ENCODE data around the gene PIGQ.

The PIGQ gene

DNA sequence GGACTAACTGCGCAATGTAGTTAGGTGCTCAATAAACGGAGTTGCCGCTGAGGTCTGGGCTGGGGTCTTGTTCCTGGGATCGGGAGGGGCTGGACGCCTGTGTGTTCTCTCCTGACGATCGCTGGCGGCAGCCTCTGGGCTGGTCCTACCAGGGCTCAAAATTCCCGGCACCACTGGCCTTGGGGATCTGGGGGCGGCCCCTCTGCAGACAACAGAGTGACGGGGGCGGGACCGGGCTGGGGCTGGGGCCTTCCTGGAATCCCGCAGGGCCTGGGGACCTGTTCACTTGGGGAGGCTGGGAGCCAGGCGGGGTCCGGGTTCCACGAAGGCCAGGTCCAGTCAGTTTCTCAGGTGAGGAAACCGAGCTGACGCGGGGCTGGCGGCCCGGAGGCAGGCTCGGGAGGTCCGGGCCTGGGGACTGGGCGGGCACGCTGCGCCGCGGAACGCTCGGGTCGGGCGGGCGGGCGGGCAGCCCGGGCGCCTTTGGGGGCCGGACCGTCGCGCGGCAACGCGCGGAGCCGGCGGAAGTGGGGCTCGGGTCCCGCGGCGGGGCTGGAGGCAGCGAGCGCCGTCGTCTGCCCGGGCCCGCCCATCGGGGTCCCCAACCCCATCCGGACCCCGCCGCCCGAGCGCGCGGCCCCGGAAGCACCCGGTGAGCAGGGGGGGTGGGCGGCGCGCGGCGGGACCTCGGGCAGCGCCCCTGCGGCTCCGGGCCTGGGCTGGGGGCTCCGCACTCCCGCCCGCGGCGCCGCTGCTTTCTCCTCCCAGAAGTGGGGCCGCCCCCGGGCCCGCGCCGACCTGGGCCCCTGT lies at the start of gene PIGQ:
Gene PIGQ (plus strand): TSS at position 524 of the 810 bp plus-strand sequence. CDS start 4,107 bp downstream, outside the sequence.
- DNase-seq, result no peak

DNA sequence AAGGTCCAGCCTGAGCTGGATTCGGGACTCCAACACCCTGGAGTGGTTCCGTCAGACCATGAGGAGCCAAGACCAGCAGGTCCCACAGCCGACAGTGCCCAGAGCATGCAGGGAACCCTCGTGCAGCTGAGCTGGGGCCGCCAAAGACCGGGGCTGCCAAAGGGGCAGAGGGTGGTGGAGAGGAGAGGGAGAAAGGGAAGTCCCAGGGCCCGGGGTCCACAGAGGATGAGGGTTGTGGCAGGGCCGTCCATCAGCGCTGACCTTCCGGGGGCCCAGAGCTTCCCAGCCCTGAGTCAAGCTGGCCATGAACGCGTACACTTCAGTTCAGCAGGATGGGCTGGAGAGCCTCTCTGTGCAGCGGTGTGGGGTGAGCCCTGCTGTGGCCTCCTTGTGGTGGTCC lies 48.9 kb upstream of the PIGQ start:
- no peak for DNase-seq

- no peak for DNase-seq
Observed at GRCh38 chr16:521381-522210, 48.2 kb upstream of the PIGQ start.

GRCh38 chr16:522320-523096 lies 47.3 kb upstream of the PIGQ start:
- DNase-seq, result no peak

GRCh38 chr16:523097-523741 lies 46.5 kb upstream of the PIGQ start:
- no peak for DNase-seq

- no peak for DNase-seq
Observed at GRCh38 chr16:524274-525040, 45.3 kb upstream of the PIGQ start.

GRCh38 chr16:525123-525519 lies 44.6 kb upstream of the PIGQ start:
- no peak for DNase-seq

GRCh38 chr16:525520-526180 lies 44.1 kb upstream of the PIGQ start:
- DNase-seq, result no peak

- no peak for DNase-seq
Observed at GRCh38 chr16:526181-527014, 43.4 kb upstream of the PIGQ start.

DNA sequence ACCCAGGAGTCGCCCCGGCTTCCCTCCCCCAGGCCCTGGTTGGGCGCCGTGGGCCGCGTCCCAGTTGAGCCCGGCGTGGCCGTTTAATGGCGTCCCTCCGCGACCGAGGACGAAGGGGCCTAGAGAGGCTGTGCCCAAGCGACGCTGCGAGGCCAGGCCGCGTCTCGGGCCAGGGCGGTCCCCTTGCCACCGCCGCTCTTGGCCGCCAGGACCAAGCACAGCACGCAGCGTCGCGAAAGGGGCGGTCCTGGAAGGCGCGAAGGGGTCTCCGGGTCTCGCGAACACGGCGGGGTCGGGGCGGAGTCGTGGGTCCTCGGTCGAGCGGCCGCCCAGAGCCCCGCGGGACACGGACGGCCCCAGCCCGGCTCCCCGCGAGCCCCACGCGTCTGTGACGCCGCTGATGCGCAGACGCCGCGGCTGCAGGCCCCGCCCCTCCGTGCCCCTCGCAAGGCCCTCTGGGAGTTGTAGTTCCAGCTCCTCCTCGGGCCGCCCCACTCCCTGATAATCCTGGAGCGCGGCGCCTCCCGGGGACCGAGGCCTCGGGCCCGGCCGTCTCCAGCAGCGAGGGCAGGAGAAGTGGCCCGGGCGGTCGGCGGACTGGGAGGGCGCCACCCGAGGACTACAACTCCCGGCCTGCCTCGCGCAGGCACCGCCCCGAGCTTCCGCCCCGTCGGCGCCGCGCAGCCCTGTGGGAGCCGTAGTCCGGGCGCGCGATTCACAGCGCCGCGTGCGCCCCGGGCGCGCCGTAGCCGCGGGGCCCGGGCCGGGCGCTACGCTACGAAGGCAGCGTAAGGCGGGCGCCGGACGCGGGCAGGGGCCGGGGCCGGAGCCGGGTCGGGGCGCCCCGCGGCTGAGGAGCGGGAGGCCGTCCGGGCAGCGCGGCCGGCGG lies 42.5 kb upstream of the PIGQ start, which contains the start of gene CAPN15:
Gene CAPN15 (plus strand): TSS at position 698 of the 889 bp plus-strand sequence. CDS start 19,127 bp downstream, outside the sequence.
- DNase-seq, result peak in 1 of 2 experiments; percentile 51

GRCh38 chr16:528111-529011 lies 41.4 kb upstream of the PIGQ start:
- no peak for DNase-seq

DNA sequence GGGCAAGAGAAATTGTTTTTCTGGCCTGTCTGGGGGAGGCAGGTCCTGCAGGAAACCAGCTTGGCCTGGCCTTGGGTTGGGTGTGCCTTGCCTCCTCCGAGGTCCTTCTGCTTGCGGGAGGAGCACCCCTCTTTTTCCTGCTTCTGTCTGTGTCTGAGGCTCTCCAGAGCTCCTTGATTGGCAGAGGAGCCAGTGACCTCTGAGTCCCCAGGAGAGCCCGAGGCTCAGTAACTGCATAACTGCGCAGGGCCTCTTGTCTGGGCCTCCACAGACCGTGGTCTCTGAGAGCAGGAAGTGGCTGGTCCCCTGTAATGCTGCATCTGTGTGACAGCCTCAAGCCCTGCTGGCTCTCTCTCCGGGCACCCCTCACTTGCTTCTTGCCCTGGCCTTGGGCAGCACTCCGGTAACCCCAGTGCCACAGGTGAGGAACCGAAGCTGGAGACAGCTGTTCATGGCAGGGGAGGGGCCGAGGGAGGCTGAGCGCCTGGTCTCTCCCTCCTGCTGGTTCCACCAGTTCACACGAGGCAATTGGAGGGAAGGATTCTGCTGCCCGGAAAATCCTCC lies 40.7 kb upstream of the PIGQ start:
- DNase-seq, result no peak

- no peak for DNase-seq
Observed at GRCh38 chr16:530111-530817, 39.5 kb upstream of the PIGQ start.

DNA sequence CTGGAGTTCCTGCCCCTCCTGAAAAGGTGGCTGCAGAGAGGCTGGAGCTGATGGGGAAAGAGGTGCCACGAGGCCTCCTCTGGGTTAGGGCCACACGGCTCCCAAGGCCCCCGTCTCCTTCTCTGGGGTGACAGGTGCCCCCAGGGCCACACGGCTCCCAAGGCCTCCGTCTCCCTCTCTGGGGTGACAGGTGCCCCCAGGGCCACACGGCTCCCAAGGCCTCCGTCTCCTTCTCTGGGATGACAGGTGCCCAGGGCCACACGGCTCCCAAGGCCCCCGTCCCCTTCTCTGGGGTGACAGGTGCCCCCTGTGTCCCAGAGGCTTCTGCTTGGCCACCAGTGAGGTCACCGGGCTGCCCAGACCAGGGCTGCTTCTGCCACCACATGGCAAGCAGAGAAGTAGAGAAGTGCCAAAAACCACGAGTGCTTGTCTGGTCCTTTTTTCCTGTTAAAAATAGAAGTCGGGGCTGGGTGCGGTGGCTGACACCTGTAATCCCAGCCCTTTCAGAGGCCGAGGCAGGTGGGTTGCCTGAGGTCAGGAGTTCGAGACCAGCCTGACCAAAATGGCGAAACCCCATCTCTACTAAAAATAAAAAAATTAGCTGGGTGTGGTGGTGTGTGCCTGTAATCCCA lies 38.2 kb upstream of the PIGQ start:
- DNase-seq, result no peak

- DNase-seq, result no peak
Observed at GRCh38 chr16:533391-534123, 36.2 kb upstream of the PIGQ start.

- no peak for DNase-seq
Observed at GRCh38 chr16:534135-534534, 35.6 kb upstream of the PIGQ start.

Data from cerebellar nuclear complex (tissue), 1 donor.